Measurements from ENCODE around the gene SPNS3. TPM values are rescaled to one million over a fixed set of nuclear protein-coding genes. Genes with fewer than 3 reads are reported as not detected.

Gene SPNS3
- total and polyA plus RNA-seq, 9 donors = 0.06 to 0.80 (median 0.20) TPM; not detected in 4

DNA sequence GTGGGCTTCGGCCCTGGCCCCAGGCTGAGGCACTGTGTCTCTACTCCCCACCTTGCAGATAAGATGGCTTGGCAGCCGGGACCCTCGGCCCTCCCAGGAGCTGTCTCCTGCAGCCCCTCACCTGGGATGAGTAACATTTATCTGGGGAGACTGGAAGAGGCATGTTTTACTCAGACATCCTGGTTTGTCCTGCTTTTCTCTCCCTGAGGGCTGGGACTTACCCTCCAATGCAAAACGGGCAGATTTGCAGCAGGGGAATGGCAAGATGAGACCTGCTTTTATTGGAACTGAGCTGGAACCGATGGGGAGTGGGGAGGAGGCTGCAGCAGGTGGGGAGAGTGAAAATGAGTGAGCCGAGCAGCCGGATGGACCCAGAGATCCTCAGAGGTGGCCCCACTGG lies 39.9 kb upstream of the SPNS3 start:
- no peak overlapping the region for H3K4me3 ChIP-seq
- intact Hi-C loops (cut with DNase I) = no loop called here
- no peak overlapping the region for H3K27ac ChIP-seq
- H3K4me1 ChIP-seq (ENCODE audit: insufficient read depth) = no peaks in the 10 kb centered on the region
- no peaks in the 10 kb centered on the region for H3K27me3 ChIP-seq
- H3K36me3 ChIP-seq = no peaks in the 10 kb centered on the region
- no peaks in the 10 kb centered on the region for H3K9me3 ChIP-seq
- WGBS, 3 donors = 67 to 71% (median 70%) methylated on average over 7 of the region's 7 CpGs
- TF ChIP-seq, protein P1, sequence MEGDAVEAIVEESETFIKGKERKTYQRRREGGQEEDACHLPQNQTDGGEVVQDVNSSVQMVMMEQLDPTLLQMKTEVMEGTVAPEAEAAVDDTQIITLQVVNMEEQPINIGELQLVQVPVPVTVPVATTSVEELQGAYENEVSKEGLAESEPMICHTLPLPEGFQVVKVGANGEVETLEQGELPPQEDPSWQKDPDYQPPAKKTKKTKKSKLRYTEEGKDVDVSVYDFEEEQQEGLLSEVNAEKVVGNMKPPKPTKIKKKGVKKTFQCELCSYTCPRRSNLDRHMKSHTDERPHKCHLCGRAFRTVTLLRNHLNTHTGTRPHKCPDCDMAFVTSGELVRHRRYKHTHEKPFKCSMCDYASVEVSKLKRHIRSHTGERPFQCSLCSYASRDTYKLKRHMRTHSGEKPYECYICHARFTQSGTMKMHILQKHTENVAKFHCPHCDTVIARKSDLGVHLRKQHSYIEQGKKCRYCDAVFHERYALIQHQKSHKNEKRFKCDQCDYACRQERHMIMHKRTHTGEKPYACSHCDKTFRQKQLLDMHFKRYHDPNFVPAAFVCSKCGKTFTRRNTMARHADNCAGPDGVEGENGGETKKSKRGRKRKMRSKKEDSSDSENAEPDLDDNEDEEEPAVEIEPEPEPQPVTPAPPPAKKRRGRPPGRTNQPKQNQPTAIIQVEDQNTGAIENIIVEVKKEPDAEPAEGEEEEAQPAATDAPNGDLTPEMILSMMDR (IDR thresholded peaks at IDR 0.05) = no peak
- TF ChIP-seq POLR2A (IDR thresholded peaks at IDR 0.05) = no peak
- no peak for TF ChIP-seq EP300 (IDR thresholded peaks at IDR 0.05)
- no peak for DNase-seq

DNA sequence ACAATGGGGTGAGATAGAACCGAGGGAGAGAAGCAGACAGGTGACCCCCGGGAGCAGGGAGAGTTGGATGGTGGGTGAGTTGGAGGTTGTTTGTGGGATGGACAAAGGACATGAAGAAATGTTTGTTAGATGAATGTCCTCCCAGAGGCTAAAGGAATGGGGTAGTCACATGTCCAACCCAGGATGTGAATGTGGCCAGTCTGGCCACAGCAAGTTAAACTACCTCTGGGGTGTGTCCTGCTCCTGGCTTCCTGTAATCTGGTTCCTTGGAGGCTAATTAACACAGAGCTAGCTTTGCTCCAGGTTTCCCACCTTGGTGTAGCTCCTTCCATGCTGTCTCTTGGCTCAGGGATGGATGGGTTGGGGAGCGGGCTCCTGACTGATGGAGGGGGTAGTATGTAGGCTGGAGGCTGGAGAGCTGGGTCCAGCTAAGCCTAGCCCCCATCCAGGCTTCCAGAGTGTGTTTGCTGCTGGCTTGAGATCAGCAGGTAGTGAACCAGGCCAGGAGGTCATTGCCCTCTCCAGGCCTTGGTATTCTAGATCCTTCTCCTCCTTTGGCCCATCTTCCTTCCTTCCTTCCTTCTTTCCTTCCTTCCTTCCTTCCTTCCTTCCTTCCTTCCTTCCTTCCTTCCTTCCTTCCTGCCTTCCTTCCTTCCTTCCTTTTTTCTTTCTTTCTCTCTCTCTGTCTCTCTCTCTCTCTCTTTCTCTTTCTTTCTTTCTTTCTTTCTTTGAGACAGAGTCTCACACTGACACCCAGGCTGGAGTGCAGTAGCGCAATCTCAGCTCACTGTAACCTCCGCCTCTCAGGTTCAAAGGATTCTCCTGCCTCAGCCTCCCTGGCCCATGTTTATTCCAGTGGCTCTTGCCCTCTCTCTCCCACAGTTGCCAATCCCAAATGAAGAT lies 39.3 kb upstream of the SPNS3 start:
- TF ChIP-seq EP300 (IDR thresholded peaks at IDR 0.05) = no peak
- no peak for TF ChIP-seq POLR2A (IDR thresholded peaks at IDR 0.05)
- H3K27me3 ChIP-seq = no peaks in the 10 kb centered on the region
- no peaks in the 10 kb centered on the region for H3K36me3 ChIP-seq
- H3K9me3 ChIP-seq = no peaks in the 10 kb centered on the region
- H3K4me3 ChIP-seq = no peak overlapping the region
- no peaks in the 10 kb centered on the region for H3K4me1 ChIP-seq (ENCODE audit: insufficient read depth)
- intact Hi-C loops (cut with DNase I) = no loop called here
- 83 to 91% (median 90%) methylated on average over 5 of the region's 5 CpGs for WGBS, 3 donors
- H3K27ac ChIP-seq = no peak overlapping the region
- no peak for DNase-seq

- no peaks in the 10 kb centered on the region for H3K36me3 ChIP-seq
- intact Hi-C loops (cut with DNase I) = no loop called here
- H3K4me3 ChIP-seq = no peak overlapping the region
- DNase-seq = no peak
- WGBS, 3 donors = 78 to 83% (median 80%) methylated on average over 3 of the region's 3 CpGs
- H3K9me3 ChIP-seq = no peaks in the 10 kb centered on the region
- H3K4me1 ChIP-seq (ENCODE audit: insufficient read depth) = no peaks in the 10 kb centered on the region
- H3K27ac ChIP-seq = no peak overlapping the region
- no peaks in the 10 kb centered on the region for H3K27me3 ChIP-seq
- TF ChIP-seq, protein P1 (IDR thresholded peaks at IDR 0.05) = no peak
- TF ChIP-seq EP300 (IDR thresholded peaks at IDR 0.05) (no peak), POLR2A (IDR thresholded peaks at IDR 0.05) (no peak)
Observed at GRCh38 chr17:4395111-4395478, 38.6 kb upstream of the SPNS3 start.

DNA sequence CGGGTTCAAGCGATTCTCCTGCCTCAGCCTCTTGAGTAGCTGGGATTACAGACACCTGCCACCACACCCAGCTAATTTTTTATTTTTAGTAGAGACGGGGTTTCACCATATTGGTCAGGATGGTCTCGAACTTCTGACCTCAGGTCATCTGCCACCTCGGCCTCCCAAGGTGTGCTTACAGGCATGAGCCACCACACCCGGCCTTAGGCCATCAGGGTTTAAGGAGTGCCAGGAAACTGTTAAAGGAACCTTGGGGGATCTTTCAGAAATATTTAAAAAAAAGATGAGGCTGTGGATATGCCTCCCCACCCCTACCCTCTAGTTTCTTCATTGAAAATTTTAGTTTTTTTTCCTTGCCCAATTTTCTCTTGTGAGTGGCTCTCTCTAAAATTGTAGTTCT lies 35.9 kb upstream of the SPNS3 start:
- Histone ChIP-seq H3K36me3 (no peaks in the 10 kb centered on the region), H3K4me1 (ENCODE audit: insufficient read depth) (no peaks in the 10 kb centered on the region), H3K4me3 (no peak overlapping the region), H3K27ac (no peak overlapping the region), H3K27me3 (no peaks in the 10 kb centered on the region), H3K9me3 (no peaks in the 10 kb centered on the region)
- TF ChIP-seq POLR2A (IDR thresholded peaks at IDR 0.05) = no peak
- TF ChIP-seq, protein P1 (IDR thresholded peaks at IDR 0.05) = no peak
- no peak for TF ChIP-seq EP300 (IDR thresholded peaks at IDR 0.05)
- intact Hi-C loops (cut with DNase I) = no loop called here
- WGBS, 3 donors = 90 to 93% (median 92%) methylated on average over 6 of the region's 6 CpGs
- DNase-seq = no peak

DNA sequence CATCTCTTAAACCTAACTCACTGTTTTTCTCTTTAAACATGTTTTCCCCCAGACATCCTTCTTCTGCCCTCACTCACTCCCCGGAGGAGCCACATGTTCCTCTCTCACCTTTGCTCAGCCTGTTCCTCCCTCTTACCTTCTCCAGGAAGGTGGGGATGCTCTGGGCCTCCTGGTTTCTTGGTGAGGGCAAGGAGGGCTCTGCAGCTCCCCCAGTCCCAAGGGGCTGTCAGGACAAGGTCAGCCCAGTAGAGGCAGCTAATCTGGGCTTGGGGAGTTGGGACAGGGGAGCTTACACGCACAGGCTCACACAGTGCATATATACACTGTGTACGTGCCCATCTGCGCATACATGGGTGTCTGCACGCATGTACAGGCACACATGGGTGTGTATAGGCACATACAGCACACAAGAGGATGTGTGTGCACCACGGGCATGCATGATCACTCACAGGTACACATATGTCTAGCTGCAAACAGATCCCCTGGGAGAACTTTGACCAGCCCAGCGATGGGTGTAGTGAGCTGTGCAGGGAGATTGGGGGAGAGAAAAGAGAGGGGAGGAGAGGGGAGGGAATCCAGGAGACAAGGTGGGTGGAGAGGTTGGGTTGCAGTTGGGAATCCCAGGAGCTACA lies 28.6 kb upstream of the SPNS3 start:
- Histone ChIP-seq H3K4me3 (no peak overlapping the region), H3K36me3 (no peaks in the 10 kb centered on the region), H3K4me1 (ENCODE audit: insufficient read depth) (no peaks in the 10 kb centered on the region), H3K9me3 (no peaks in the 10 kb centered on the region), H3K27me3 (no peaks in the 10 kb centered on the region), H3K27ac (no peak overlapping the region)
- no peak for TF ChIP-seq POLR2A (IDR thresholded peaks at IDR 0.05)
- TF ChIP-seq EP300 (IDR thresholded peaks at IDR 0.05) = no peak
- TF ChIP-seq, protein P1 (IDR thresholded peaks at IDR 0.05) = no peak
- intact Hi-C loops (cut with DNase I) = no loop called here
- 85 to 88% (median 88%) methylated on average over 7 of the region's 7 CpGs for WGBS, 3 donors
- DNase-seq = no peak
